ENCODE data around the gene ORAI3.

Gene ORAI3

GRCh38 chr16:30974348-30974747 lies 25.5 kb downstream of the ORAI3 start:
- TF ChIP-seq ZNF248 (tag by site-specific recombination; IDR thresholded peaks at IDR 0.05): no peak
- no peak for TF ChIP-seq ZSCAN23 (tag by site-specific recombination; IDR thresholded peaks at IDR 0.05)
- TF ChIP-seq REPIN1 (tag by site-specific recombination; IDR thresholded peaks at IDR 0.05; ENCODE audit: low read depth): no peak
- no peak for TF ChIP-seq ZNF324 (tag by site-specific recombination; IDR thresholded peaks at IDR 0.05)
- TF ChIP-seq OVOL3 (tag by site-specific recombination; IDR thresholded peaks at IDR 0.05): no peak
- no peak for TF ChIP-seq GLIS1 (tag by site-specific recombination; IDR thresholded peaks at IDR 0.05)
- TF ChIP-seq ZNF692 (tag by site-specific recombination; IDR thresholded peaks at IDR 0.05): no peak
- no peak for TF ChIP-seq ZNF785 (tag by site-specific recombination; IDR thresholded peaks at IDR 0.05)
- TF ChIP-seq ZNF433 (tag by site-specific recombination; IDR thresholded peaks at IDR 0.05; ENCODE audit: low read depth): no peak
- TF ChIP-seq ZNF768 (tag by site-specific recombination; IDR thresholded peaks at IDR 0.05): no peak
- 0 out of 2 replicates have a peak, but pooled peaks have one; percentile 14 for TF ChIP-seq PRDM1 (tag by site-specific recombination; IDR thresholded peaks at IDR 0.05)
- no peak for TF ChIP-seq ZNF548 (tag by site-specific recombination; IDR thresholded peaks at IDR 0.05)
- no peak for TF ChIP-seq ZNF169 (tag by site-specific recombination; IDR thresholded peaks at IDR 0.05)
- no peak for TF ChIP-seq ZNF16 (tag by site-specific recombination; IDR thresholded peaks at IDR 0.05; ENCODE audit: low read depth)
- peak; percentile 25; the same call in 1 of the 2 replicates for TF ChIP-seq SCRT2 (tag by site-specific recombination; IDR thresholded peaks at IDR 0.05)
- no peak for TF ChIP-seq ZNF639 (tag by site-specific recombination; IDR thresholded peaks at IDR 0.05)
- ChIA-PET POLR2A (interaction anchor here (0.7 kb wide), 2 partner anchors 24 to 221 kb away, joined by 3 read pairs; no protein-coding TSS in a partner anchor), CTCF (interaction anchor here (0.9 kb wide), 1 partner anchor 10 kb away, joined by 4 read pairs; the partner anchor contains the start of gene HSD3B7)

GRCh38 chr16:30976486-30976885 lies 27.6 kb downstream of the ORAI3 start:
- ChIA-PET POLR2A (interaction anchor here (0.6 kb wide), 1 partner anchor 40 kb away, joined by 3 read pairs; no protein-coding TSS in a partner anchor), CTCF (interaction anchor here (1.1 kb wide), 1 partner anchor 22 kb away, joined by 3 read pairs; no protein-coding TSS in a partner anchor)
- Histone ChIP-seq H3K4me3 (ENCODE audit: low read depth, low read length) (no peak overlapping the region), H3K4me1 (ENCODE audit: control insufficient read depth, insufficient read depth, low read length) (no peaks in the 10 kb centered on the region), H3K9me3 (ENCODE audit: control insufficient read depth, insufficient read depth, low read depth, low read length) (no peaks in the 10 kb centered on the region), H3K27ac (ENCODE audit: extremely low read depth, low read depth, low read length) (no peak overlapping the region), H3K36me3 (ENCODE audit: control insufficient read depth in 2 of 2, insufficient read depth in 1 of 2, low read length in 2 of 2) (peaks cover 48 to 100% of the 10 kb centered on the region in 2 experiments)
- TF ChIP-seq ZNF510 (tag by site-specific recombination; IDR thresholded peaks at IDR 0.05; ENCODE audit: insufficient replicate concordance): no peak
- TF ChIP-seq ZNF768 (tag by site-specific recombination; IDR thresholded peaks at IDR 0.05): no peak
- TF ChIP-seq ZNF639 (tag by site-specific recombination; IDR thresholded peaks at IDR 0.05): no peak
- 0 out of 2 replicates have a peak, but pooled peaks have one; percentile 19 for TF ChIP-seq ZBTB17 (tag by site-specific recombination; IDR thresholded peaks at IDR 0.05)

More at GRCh38 chr16:30974348-30974747, 25.5 kb downstream of the ORAI3 start:
- no peaks in the 10 kb centered on the region for H3K4me1 ChIP-seq (ENCODE audit: control insufficient read depth, insufficient read depth, low read length)
- no peaks in the 10 kb centered on the region for H3K9me3 ChIP-seq (ENCODE audit: control insufficient read depth, insufficient read depth, low read depth, low read length)
- H3K36me3 ChIP-seq (ENCODE audit: control insufficient read depth in 2 of 2, insufficient read depth in 1 of 2, low read length in 2 of 2): peaks cover 63 to 98% of the 10 kb centered on the region in 2 experiments
- H3K4me3 ChIP-seq (ENCODE audit: low read depth, low read length): no peak overlapping the region
- H3K27ac ChIP-seq (ENCODE audit: extremely low read depth, low read depth, low read length): no peak overlapping the region
